SU-DHL-6 (cell line): ENCODE measurements around the gene COPS9.

Experiments used
- H2AFZ ChIP-seq: fragments of 200-600 bp; sonication (generic); 2 replicates; pipeline ENCODE4 v1.6.1; 2014; ENCODE audit warnings: low read depth, mild to moderate bottlenecking, moderate library complexity, mixed read lengths, antibody characterized with exemption, low read length; ENCODE audit not compliant: severe bottlenecking
- H3F3A ChIP-seq: fragments of 200-600 bp; shearing (Covaris generic); 2 replicates; pipeline ENCODE4 v1.6.0; 2016; ENCODE audit warnings: antibody characterized with exemption, mild to moderate bottlenecking; ENCODE audit not compliant: insufficient read depth
- H3K27ac ChIP-seq: fragments of 200-600 bp; sonication (generic); 2 replicates; pipeline ENCODE4 v1.5.1; 2016; ENCODE audit warnings: low read depth, mild to moderate bottlenecking, low read length, moderate library complexity, mixed read lengths
- H3K27me3 ChIP-seq: fragments of 200-600 bp; sonication (generic), shearing (Covaris generic); 2 replicates; pipeline ENCODE4 v1.6.0; 2014; ENCODE audit warnings: mild to moderate bottlenecking, low read length
- H3K36me3 ChIP-seq: fragments of 200-600 bp; sonication (generic); 2 replicates; pipeline ENCODE4 v1.6.1; 2014; ENCODE audit warnings: mild to moderate bottlenecking, low read length, mixed read lengths
- H3K4me2 ChIP-seq: fragments of 300-600, 200-600 bp; shearing (Covaris generic), sonication (generic); 2 replicates; pipeline ENCODE4 v1.6.0; 2014; ENCODE audit warnings: low read length, low read depth, mild to moderate bottlenecking; ENCODE audit not compliant: poor library complexity, severe bottlenecking
- H3K4me3 ChIP-seq: fragments of 200-600 bp; sonication (generic); 2 replicates; pipeline ENCODE4 v1.5.1; 2014; ENCODE audit warnings: antibody characterized with exemption, low read length, mild to moderate bottlenecking, mixed read lengths; ENCODE audit not compliant: insufficient read depth, poor library complexity, severe bottlenecking
- H3K79me2 ChIP-seq: fragments of 200-600 bp; sonication (generic); 2 replicates; pipeline ENCODE4 v1.6.1; 2014; ENCODE audit warnings: mild to moderate bottlenecking, low read length, moderate library complexity; ENCODE audit not compliant: insufficient read depth
- H3K9ac ChIP-seq: fragments of 200-600 bp; sonication (generic); 2 replicates; pipeline ENCODE4 v1.7.0; 2014; ENCODE audit warnings: mild to moderate bottlenecking, low read length
- H3K9me2 ChIP-seq: fragments of 200-600 bp; sonication (generic); replicated peaks from 2 replicates; pipeline ENCODE4 v1.6.1; 2014; ENCODE audit warnings: low read length; ENCODE audit not compliant: insufficient read depth
- H3K9me3 ChIP-seq: fragments of 200-600 bp; sonication (generic); 2 replicates; pipeline ENCODE4 v1.6.1; 2014; ENCODE audit warnings: low read length, mixed read lengths; ENCODE audit not compliant: insufficient read depth
- H4K20me1 ChIP-seq: fragments of 200-600 bp; sonication (generic); 2 replicates; pipeline ENCODE4 v1.6.1; 2014; ENCODE audit warnings: low read depth, mild to moderate bottlenecking, antibody characterized with exemption, low read length, moderate library complexity, mixed read lengths
- EZH2phosphoT487 ChIP-seq: fragments of 200-600 bp; sonication (generic), shearing (Covaris generic); conservative IDR thresholded peaks from 2 replicates; pipeline ENCODE4 v1.6.1; 2018; ENCODE audit warnings: mild to moderate bottlenecking, antibody characterized with exemption, low read length, moderate library complexity, mixed read lengths
- TF ChIP-seq, protein P1 (sequence below): fragments of 200-600 bp; sonication (generic); IDR thresholded peaks from one replicate; pipeline ENCODE4 v1.5.1; 2017; ENCODE audit warnings: antibody characterized with exemption, mild to moderate bottlenecking, low read length, moderate library complexity; ENCODE audit not compliant: insufficient read depth, poor library complexity, severe bottlenecking

The COPS9 gene

DNA sequence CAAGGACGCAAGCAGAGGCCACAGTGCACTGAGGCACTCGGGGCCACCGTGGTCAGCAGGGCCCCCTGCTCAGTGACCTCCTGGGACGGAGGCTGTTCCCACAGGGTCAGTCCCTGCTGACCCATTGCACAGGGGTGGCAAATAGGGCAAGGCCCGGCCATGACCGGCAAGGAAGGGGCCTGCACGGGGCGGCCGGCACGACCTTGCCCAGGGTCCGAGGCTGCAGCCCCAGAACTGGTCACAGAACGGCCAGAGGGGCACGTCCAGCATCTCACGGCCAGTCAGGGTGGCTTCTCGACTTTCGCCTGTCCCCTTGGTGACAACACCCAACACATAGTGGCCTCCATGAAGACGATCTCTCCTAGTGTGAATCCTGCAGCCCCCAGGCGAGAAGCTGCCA lies 31.9 kb upstream of the COPS9 start:
- H3K4me3 ChIP-seq: no peak overlapping the region
- no peaks in the 10 kb centered on the region for H3F3A ChIP-seq
- H3K4me2 ChIP-seq: no peak overlapping the region
- no peaks in the 10 kb centered on the region for H3K9me2 ChIP-seq
- H3K9ac ChIP-seq: no peak overlapping the region
- no peak overlapping the region for H2AFZ ChIP-seq
- H3K27ac ChIP-seq: no peak overlapping the region
- H3K9me3 ChIP-seq: no peaks in the 10 kb centered on the region
- H4K20me1 ChIP-seq: no peaks in the 10 kb centered on the region
- no peaks in the 10 kb centered on the region for H3K27me3 ChIP-seq
- H3K79me2 ChIP-seq: no peaks in the 10 kb centered on the region
- no peak for TF ChIP-seq EZH2phosphoT487
- TF ChIP-seq, protein P1, sequence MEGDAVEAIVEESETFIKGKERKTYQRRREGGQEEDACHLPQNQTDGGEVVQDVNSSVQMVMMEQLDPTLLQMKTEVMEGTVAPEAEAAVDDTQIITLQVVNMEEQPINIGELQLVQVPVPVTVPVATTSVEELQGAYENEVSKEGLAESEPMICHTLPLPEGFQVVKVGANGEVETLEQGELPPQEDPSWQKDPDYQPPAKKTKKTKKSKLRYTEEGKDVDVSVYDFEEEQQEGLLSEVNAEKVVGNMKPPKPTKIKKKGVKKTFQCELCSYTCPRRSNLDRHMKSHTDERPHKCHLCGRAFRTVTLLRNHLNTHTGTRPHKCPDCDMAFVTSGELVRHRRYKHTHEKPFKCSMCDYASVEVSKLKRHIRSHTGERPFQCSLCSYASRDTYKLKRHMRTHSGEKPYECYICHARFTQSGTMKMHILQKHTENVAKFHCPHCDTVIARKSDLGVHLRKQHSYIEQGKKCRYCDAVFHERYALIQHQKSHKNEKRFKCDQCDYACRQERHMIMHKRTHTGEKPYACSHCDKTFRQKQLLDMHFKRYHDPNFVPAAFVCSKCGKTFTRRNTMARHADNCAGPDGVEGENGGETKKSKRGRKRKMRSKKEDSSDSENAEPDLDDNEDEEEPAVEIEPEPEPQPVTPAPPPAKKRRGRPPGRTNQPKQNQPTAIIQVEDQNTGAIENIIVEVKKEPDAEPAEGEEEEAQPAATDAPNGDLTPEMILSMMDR: no peak
- no peaks in the 10 kb centered on the region for H3K36me3 ChIP-seq

DNA sequence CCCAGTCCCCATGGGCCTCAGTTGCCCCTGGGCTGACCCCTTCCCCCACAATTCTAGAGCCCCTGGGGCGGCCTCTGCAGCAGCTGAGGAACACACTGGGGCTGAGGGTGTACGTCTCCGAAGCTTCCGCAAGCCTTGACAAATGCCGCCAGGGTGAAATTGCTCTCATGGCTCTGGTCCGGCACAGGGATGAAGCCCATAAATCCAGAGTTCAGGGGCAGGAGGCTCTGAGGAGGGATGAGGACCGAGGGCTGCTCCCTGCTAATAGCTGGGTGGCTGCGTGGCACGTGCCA lies 31.4 kb upstream of the COPS9 start:
- Histone ChIP-seq H3K4me3 (no peak overlapping the region), H3K27ac (no peak overlapping the region), H3K9me3 (no peaks in the 10 kb centered on the region), H3K9ac (no peak overlapping the region), H4K20me1 (no peaks in the 10 kb centered on the region), H3K27me3 (no peaks in the 10 kb centered on the region), H2AFZ (no peak overlapping the region), H3F3A (no peaks in the 10 kb centered on the region), H3K36me3 (no peaks in the 10 kb centered on the region), H3K79me2 (no peaks in the 10 kb centered on the region), H3K9me2 (no peaks in the 10 kb centered on the region), H3K4me2 (no peak overlapping the region)
- TF ChIP-seq EZH2phosphoT487: no peak
- TF ChIP-seq, protein P1: no peak

DNA sequence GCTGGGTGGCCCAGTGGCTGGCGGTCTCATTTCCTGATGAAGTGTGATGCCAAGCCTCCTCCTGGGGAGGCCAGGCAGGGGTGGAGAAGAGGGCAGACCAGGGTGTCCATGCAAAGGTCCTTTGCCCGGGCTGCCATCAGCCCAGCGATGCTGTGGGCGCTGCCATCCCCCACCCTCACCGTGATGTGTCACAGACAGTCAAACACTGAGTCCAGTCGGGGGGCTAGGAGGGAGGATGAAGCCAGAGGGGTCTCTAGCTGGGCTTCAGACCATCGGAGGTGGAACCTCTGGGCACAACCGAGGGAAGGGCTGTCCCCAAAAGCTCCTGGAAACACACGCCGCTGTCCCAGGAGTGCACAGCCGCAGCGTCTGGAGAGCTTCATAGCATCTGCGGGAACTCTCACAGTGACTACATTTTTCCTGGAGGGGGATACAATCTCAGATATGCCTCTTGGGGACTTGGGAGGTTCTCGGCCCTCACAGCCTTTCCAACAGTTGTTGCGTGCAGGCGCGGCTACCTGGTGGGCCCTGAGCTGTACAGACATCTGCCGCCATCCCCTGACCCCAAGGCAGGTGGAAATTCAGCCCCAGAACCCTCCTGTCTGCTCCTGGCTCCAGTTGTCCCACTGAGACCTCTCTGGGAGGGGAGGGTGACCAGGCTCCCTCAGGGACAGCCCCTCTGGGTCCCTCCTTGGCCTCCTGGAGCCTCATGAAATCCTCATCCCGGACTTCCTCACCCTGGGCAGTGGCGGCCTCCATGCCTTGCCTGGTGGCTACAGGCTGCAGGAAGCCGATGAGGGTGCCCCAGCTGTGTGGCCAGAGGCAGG lies 30.9 kb upstream of the COPS9 start:
- H3K27me3 ChIP-seq: no peaks in the 10 kb centered on the region

More for the DNA sequence above, 30.9 kb upstream of the COPS9 start:
- Histone ChIP-seq H3K4me2 (no peak overlapping the region), H4K20me1 (no peaks in the 10 kb centered on the region), H2AFZ (no peak overlapping the region), H3K4me3 (no peak overlapping the region), H3K79me2 (no peaks in the 10 kb centered on the region), H3K9me2 (no peaks in the 10 kb centered on the region), H3K36me3 (no peaks in the 10 kb centered on the region), H3K27ac (no peak overlapping the region), H3F3A (no peaks in the 10 kb centered on the region), H3K9ac (no peak overlapping the region), H3K9me3 (no peaks in the 10 kb centered on the region)
- TF ChIP-seq EZH2phosphoT487: no peak
- TF ChIP-seq, protein P1: no peak
